ENCODE data around the gene LTA. TPM values are rescaled to one million over a fixed set of nuclear protein-coding genes. Genes with fewer than 3 reads are reported as not detected.

LTA gene
- total and polyA plus RNA-seq, 2 donors (not counting 3 experiments of a cell fraction or from before 2014, with no cell fraction given), result 0.46 TPM; not detected in 1

GRCh38 chr6:31614684-31615578 lies 42.8 kb downstream of the LTA start, which contains the start of gene AIF1:
AIF1 (plus strand) TSS chr6:31615234; CDS start chr6:31615330, 96 bp downstream.
- Histone ChIP-seq H3K4me1 (ENCODE audit: control insufficient read depth, extremely low read depth, insufficient read depth, low read length) (no peaks in the 10 kb centered on the region), H3K9me3 (replicated peaks; ENCODE audit: control insufficient read depth, insufficient read depth, low read length) (no peaks in the 10 kb centered on the region), H2AFZ (ENCODE audit: low read depth, low read length) (no peak within 1 kb of the TSS), H3K9ac (replicated peaks; ENCODE audit: extremely low read depth, insufficient read depth, low read length) (no peak within 1 kb of the TSS), H3K4me3 (replicated peaks in 1 of 3; ENCODE audit: insufficient read depth in 1 of 3, low read depth in 1 of 3, low read length in 3 of 3) (no peak within 1 kb of the TSS), H3K9me1 (replicated peaks; ENCODE audit: control insufficient read depth, extremely low read depth, insufficient read depth, low read length) (no peaks in the 10 kb centered on the region), H4K20me1 (replicated peaks; ENCODE audit: control insufficient read depth, extremely low read depth, insufficient read depth, low read length) (no peaks in the 10 kb centered on the region), H3K36me3 (ENCODE audit: control insufficient read depth in 2 of 2, extremely low read depth in 1 of 2, insufficient read depth in 2 of 2, low read length in 2 of 2) (no peaks in the 10 kb centered on the region), H3K4me2 (ENCODE audit: insufficient read depth, low read length) (no peak within 1 kb of the TSS), H3K27ac (ENCODE audit: insufficient read depth, low read depth, low read length) (no peak within 1 kb of the TSS), H3K27me3 (ENCODE audit: control insufficient read depth in 2 of 2, insufficient read depth in 2 of 2, low read length in 2 of 2) (peaks cover 0 to 3% of the 10 kb centered on the region in 2 experiments), H3K79me2 (ENCODE audit: control insufficient read depth, insufficient read depth, low read length) (no peaks in the 10 kb centered on the region)
- ChIA-PET POLR2A (no interaction called here), CTCF (interaction anchor here (2.5 kb wide), 1 partner anchor 16 kb away, joined by 8 read pairs; no protein-coding TSS in a partner anchor)
- dilution Hi-C loops (cut with MboI; ENCODE audit: extremely low pct_ligation_motif_present, low sequenced_read_pairs), result no loop called here
- no peak for FAIRE-seq
- DNase-seq (ENCODE audit: low read depth, low spot score), result no peak
- intact Hi-C loops (cut with micrococcal nuclease), result no loop called here
- BruUV-seq (replicated peaks), result no TSS peak
- no peak for TF ChIP-seq EZH2 (IDR thresholded peaks at IDR 0.05; ENCODE audit: borderline replicate concordance, low read depth, low read length, severe bottlenecking)
- no peak for TF ChIP-seq CTCF (IDR thresholded peaks at IDR 0.05; ENCODE audit: extremely low read depth in 1 of 2, insufficient read depth in 1 of 2, low read depth in 1 of 2, low read length in 2 of 2)
- TF ChIP-seq FOS (IDR thresholded peaks at IDR 0.05; ENCODE audit: borderline replicate concordance, insufficient read depth, low read length), result no peak
- TF ChIP-seq MAX (IDR thresholded peaks at IDR 0.05; ENCODE audit: insufficient read depth, insufficient read length), result no peak
- no peak for TF ChIP-seq JUN (IDR thresholded peaks at IDR 0.05; ENCODE audit: borderline replicate concordance, insufficient read depth, insufficient read length, low read depth)
- TF ChIP-seq POLR2AphosphoS5 (IDR thresholded peaks at IDR 0.05; ENCODE audit: insufficient read depth, low read depth, low read length), result no peak
- TF ChIP-seq POLR2A (IDR thresholded peaks at IDR 0.05; ENCODE audit: low read depth, low read length), result no peak
- TF ChIP-seq MYC (IDR thresholded peaks at IDR 0.05; ENCODE audit: low read depth, low read length), result no peak
- no peak for TF ChIP-seq GATA2 (IDR thresholded peaks at IDR 0.05; ENCODE audit: insufficient read depth, insufficient read length, low read depth, low read length)
